GM19324 (cell line): ENCODE data around the gene MIA.
"Not testable (repeated sequence)": the region's sequence is repeated elsewhere in the genome, so short reads cannot be mapped to it uniquely, and the experiment has no call there.

Experiments used
- ATAC-seq: cut with Tn5 transposase; IDR thresholded peaks from one replicate; pipeline ENCODE4 v1.9.1; 2021; ENCODE audit warnings: mild to moderate bottlenecking, moderate library complexity; ENCODE audit not compliant: unreplicated experiment, low FRiP score

MIA gene

GRCh38 chr19:40815223-40815622 lies 39.9 kb downstream of the MIA start:
- ATAC-seq = no peak

- not testable (repeated sequence) for ATAC-seq
These were observed 43.4 kb downstream of the MIA start for GRCh38 chr19:40818480-40819399.

GRCh38 chr19:40819479-40820234 lies 44.3 kb downstream of the MIA start:
- not testable (repeated sequence) for ATAC-seq

- no peak for ATAC-seq
These were observed 46.8 kb downstream of the MIA start for GRCh38 chr19:40822161-40822560.

- not testable (repeated sequence) for ATAC-seq
These were observed 47.6 kb downstream of the MIA start for GRCh38 chr19:40822704-40823553.

GRCh38 chr19:40824916-40825315 lies 49.6 kb downstream of the MIA start:
- ATAC-seq = not testable (repeated sequence)

GRCh38 chr19:40825460-40826095 lies 50.3 kb downstream of the MIA start:
- not testable (repeated sequence) for ATAC-seq

- not testable (repeated sequence) for ATAC-seq
These were observed 51.0 kb downstream of the MIA start for GRCh38 chr19:40826312-40826698.

- ATAC-seq = not testable (repeated sequence)
These were observed 51.5 kb downstream of the MIA start for GRCh38 chr19:40826699-40827385.
